Neural progenitor cell (in vitro differentiated cells): ENCODE data around the gene LPAR2. TPM values are rescaled to one million over a fixed set of nuclear protein-coding genes. Genes with fewer than 3 reads are reported as not detected.

Experiments
- DNase-seq: peaks from one replicate; pipeline ENCODE4 v3.0.0-alpha.2; 2016; ENCODE audit warnings: low spot score
- H2AFZ ChIP-seq: fragments of 200-600 bp; sonication (generic); replicated peaks from 2 replicates; pipeline ENCODE4 v1.6.1; 2016; ENCODE audit warnings: antibody characterized with exemption
- H3F3A ChIP-seq: fragments of 200-600 bp; sonication (generic); 2 replicates; pipeline ENCODE4 v1.6.1; 2016; ENCODE audit warnings: antibody characterized with exemption, low read depth
- H3K27ac ChIP-seq: fragments of 200-600 bp; sonication (generic); 2 replicates; pipeline ENCODE4 v1.5.1; 2016; ENCODE audit warnings: mild to moderate bottlenecking
- H3K27me3 ChIP-seq: fragments of 200-600 bp; sonication (generic); 2 replicates; pipeline ENCODE4 v1.6.1; 2016; ENCODE audit warnings: mild to moderate bottlenecking, moderate library complexity
- H3K36me3 ChIP-seq: fragments of 200-600 bp; sonication (generic); 2 replicates; pipeline ENCODE4 v1.5.1; 2016
- H3K4me1 ChIP-seq: fragments of 200-600 bp; sonication (generic); 2 replicates; pipeline ENCODE4 v1.6.1; 2016; ENCODE audit warnings: mixed run types
- H3K4me2 ChIP-seq: fragments of 200-600 bp; sonication (generic); 2 replicates; pipeline ENCODE4 v1.6.1; 2016
- H3K4me3 ChIP-seq: fragments of 200-600 bp; sonication (generic); 2 replicates; pipeline ENCODE4 v1.5.1; 2016
- H3K79me2 ChIP-seq: fragments of 200-600 bp; sonication (generic); 2 replicates; pipeline ENCODE4 v1.6.1; 2016; ENCODE audit warnings: low read depth
- H3K9ac ChIP-seq: fragments of 200-600 bp; sonication (generic); 2 replicates; pipeline ENCODE4 v1.6.1; 2016
- H3K9me3 ChIP-seq: fragments of 200-600 bp; sonication (generic); 2 replicates; pipeline ENCODE4 v1.5.1; 2016; ENCODE audit warnings: low read depth
- H4K20me1 ChIP-seq: fragments of 200-600 bp; sonication (generic); 2 replicates; pipeline ENCODE4 v1.6.1; 2016; ENCODE audit warnings: low read depth
- H3K27ac Mint-ChIP-seq: 3 replicates; pipeline ENCODE4 v1.8.0; 2021; ENCODE audit warnings: mixed read lengths
- H3K27me3 Mint-ChIP-seq: 2 replicates; pipeline ENCODE4 v1.8.0; 2022; ENCODE audit warnings: low read depth, mild to moderate bottlenecking, inconsistent platforms, moderate library complexity, mixed read lengths; ENCODE audit not compliant: insufficient read depth
- H3K36me3 Mint-ChIP-seq: 3 replicates; pipeline ENCODE4 v1.8.0; 2021; ENCODE audit warnings: mixed read lengths
- H3K4me1 Mint-ChIP-seq: 3 replicates; pipeline ENCODE4 v1.8.0; 2021; ENCODE audit warnings: mixed read lengths
- H3K4me3 Mint-ChIP-seq: 3 replicates; pipeline ENCODE4 v1.8.0; 2021; ENCODE audit warnings: mild to moderate bottlenecking, moderate library complexity, mixed read lengths
- H3K9me3 Mint-ChIP-seq: 3 replicates; pipeline ENCODE4 v1.8.0; 2020; ENCODE audit warnings: mixed read lengths
- CTCF ChIP-seq: fragments of 200-600 bp; sonication (generic); IDR thresholded peaks from 2 replicates; pipeline ENCODE4 v1.5.1; 2017; ENCODE audit warnings: antibody characterized with exemption, mild to moderate bottlenecking
- EZH2 ChIP-seq: fragments of 200-600 bp; sonication (generic); IDR thresholded peaks from 2 replicates; pipeline ENCODE4 v1.6.1; 2017; ENCODE audit warnings: antibody characterized with exemption, mild to moderate bottlenecking, moderate library complexity
- EZH2phosphoT487 ChIP-seq: fragments of 200-600 bp; sonication (generic); IDR thresholded peaks from 2 replicates; pipeline ENCODE4 v1.6.1; 2017; ENCODE audit warnings: antibody characterized with exemption
- total RNA-seq: library from RNA; depleted of rRNA; stranded (reverse); fragments of >200 nt; gene quantifications from 2 replicates; pipeline ENCODE4 v1.2.3, GENCODE V29; 2015; ENCODE audit warnings: low replicate concordance

Gene LPAR2
- total RNA-seq, 1 donor from 2014 or later: 21.2 TPM

GRCh38 chr19:19623383-19623782, 4.6 kb downstream of the LPAR2 start:
- no peak overlapping the region for H3K4me3 Mint-ChIP-seq
- Histone ChIP-seq H3K9ac (no peak overlapping the region), H3K36me3 (no peaks in the 10 kb centered on the region), H3K4me1 (peaks cover 7% of the 10 kb centered on the region), H3F3A (peaks cover 11% of the 10 kb centered on the region), H2AFZ (no peak overlapping the region), H3K79me2 (peaks cover 26% of the 10 kb centered on the region), H4K20me1 (peaks cover 27% of the 10 kb centered on the region), H3K9me3 (no peaks in the 10 kb centered on the region), H3K4me2 (no peak overlapping the region), H3K27ac (no peak overlapping the region), H3K4me3 (no peak overlapping the region), H3K27me3 (no peaks in the 10 kb centered on the region)
- TF ChIP-seq EZH2 (no peak), EZH2phosphoT487 (no peak), CTCF (no peak)
- H3K27me3 Mint-ChIP-seq: peaks cover 8% of the 10 kb centered on the region
- peaks cover 15% of the 10 kb centered on the region for H3K36me3 Mint-ChIP-seq
- no peak overlapping the region for H3K27ac Mint-ChIP-seq
- no peak for DNase-seq
- H3K4me1 Mint-ChIP-seq: peaks cover 26% of the 10 kb centered on the region
- H3K9me3 Mint-ChIP-seq: no peaks in the 10 kb centered on the region

- Histone ChIP-seq H3K79me2 (peaks cover under 1% of the 10 kb centered on the region), H3K4me1 (no peaks in the 10 kb centered on the region), H4K20me1 (peaks cover 14% of the 10 kb centered on the region), H3F3A (peaks cover 15% of the 10 kb centered on the region), H3K27ac (no peak overlapping the region), H3K9me3 (no peaks in the 10 kb centered on the region), H3K9ac (no peak overlapping the region), H3K4me2 (no peak overlapping the region), H3K36me3 (no peaks in the 10 kb centered on the region), H2AFZ (no peak overlapping the region), H3K4me3 (no peak overlapping the region), H3K27me3 (peaks cover 11% of the 10 kb centered on the region)
- H3K27me3 Mint-ChIP-seq: peaks cover 9% of the 10 kb centered on the region
- H3K9me3 Mint-ChIP-seq: no peaks in the 10 kb centered on the region
- H3K4me3 Mint-ChIP-seq: peak overlapping the region; percentile 86
- no peak overlapping the region for H3K27ac Mint-ChIP-seq
- peaks cover 12% of the 10 kb centered on the region for H3K36me3 Mint-ChIP-seq
- DNase-seq: no peak
- no peak for TF ChIP-seq EZH2
- TF ChIP-seq CTCF: no peak
- no peak for TF ChIP-seq EZH2phosphoT487
- peaks cover 31% of the 10 kb centered on the region for H3K4me1 Mint-ChIP-seq
Observed at GRCh38 chr19:19619849-19620210, 8.2 kb downstream of the LPAR2 start.

GRCh38 chr19:19619181-19619848, 8.7 kb downstream of the LPAR2 start:
- H3K9ac ChIP-seq: no peak overlapping the region
- H4K20me1 ChIP-seq: peaks cover 10% of the 10 kb centered on the region
- peaks cover 9% of the 10 kb centered on the region for H3K27me3 Mint-ChIP-seq
- no peaks in the 10 kb centered on the region for H3K4me1 ChIP-seq
- no peak overlapping the region for H3K27ac ChIP-seq
- H3K4me3 ChIP-seq: peak overlapping the region; percentile 35
- H3K4me1 Mint-ChIP-seq: peaks cover 33% of the 10 kb centered on the region
- peaks cover 12% of the 10 kb centered on the region for H3K36me3 Mint-ChIP-seq
- peaks cover 15% of the 10 kb centered on the region for H3F3A ChIP-seq
- H3K27ac Mint-ChIP-seq: peak overlapping the region; percentile 86
- TF ChIP-seq EZH2phosphoT487: no peak
- TF ChIP-seq CTCF: no peak
- TF ChIP-seq EZH2: no peak
- H2AFZ ChIP-seq: no peak overlapping the region
- H3K9me3 ChIP-seq: no peaks in the 10 kb centered on the region
- no peak for DNase-seq
- peak overlapping the region; percentile 67 for H3K4me2 ChIP-seq
- H3K79me2 ChIP-seq: no peaks in the 10 kb centered on the region
- no peaks in the 10 kb centered on the region for H3K36me3 ChIP-seq
- H3K4me3 Mint-ChIP-seq: peak overlapping the region; percentile 86
- H3K27me3 ChIP-seq: peaks cover 11% of the 10 kb centered on the region
- no peaks in the 10 kb centered on the region for H3K9me3 Mint-ChIP-seq
